Stomach (tissue), 4 donors: ENCODE data around the gene ZNF296.

Experiments
- CTCF ChIP-seq, 7 experiments: fragments of 450-650 bp in 4 of 7; fragments of 200-600 bp in 3 of 7; sonication (generic) in 3 of 7; IDR thresholded peaks; one replicate each; pipeline ENCODE4 v1.5.1; 2016 to 2019; ENCODE audit warnings: antibody characterized with exemption in 7 of 7, control low read depth in 2 of 7, mild to moderate bottlenecking in 1 of 7
- EP300 ChIP-seq: sonication (generic); formaldehyde crosslinking; IDR thresholded peaks from one replicate; pipeline ENCODE4 v1.6.1; 2017; ENCODE audit warnings: antibody characterized with exemption
- POLR2A ChIP-seq, 4 donors: fragments of 450-650 bp; IDR thresholded peaks; one replicate each; pipeline ENCODE4 v1.6.1; 2016; ENCODE audit warnings: antibody characterized with exemption in 4 of 4, control low read depth in 2 of 4, mild to moderate bottlenecking in 1 of 4, moderate library complexity in 1 of 4

GRCh38 chr19:45091031-45091923 is 15.0 kb upstream of the ZNF296 start:
- TF ChIP-seq POLR2A (IDR thresholded peaks at IDR 0.05) (no peak), CTCF (IDR thresholded peaks at IDR 0.05) (no peak), EP300 (no peak)
